Endothelial cell (in vitro differentiated cells): Measurements from ENCODE around the gene FCHSD2. TPM values are rescaled to one million over a fixed set of nuclear protein-coding genes. Genes with fewer than 3 reads are reported as not detected.

Source experiments
- DNase-seq: peaks from one replicate; pipeline ENCODE4 v3.0.0; 2021; ENCODE audit warnings: low spot score
- H3K27ac Mint-ChIP-seq: one replicate; pipeline ENCODE4 v1.8.0; 2021; ENCODE audit warnings: mixed read lengths, inconsistent platforms; ENCODE audit not compliant: unreplicated experiment
- H3K27me3 Mint-ChIP-seq: one replicate; pipeline ENCODE4 v1.8.0; 2021; ENCODE audit warnings: mild to moderate bottlenecking, moderate library complexity, mixed read lengths, inconsistent platforms; ENCODE audit not compliant: unreplicated experiment
- H3K36me3 Mint-ChIP-seq: one replicate; pipeline ENCODE4 v1.8.0; 2021; ENCODE audit warnings: mild to moderate bottlenecking, low read depth, mixed read lengths, inconsistent platforms; ENCODE audit not compliant: unreplicated experiment
- H3K4me1 Mint-ChIP-seq: one replicate; pipeline ENCODE4 v1.8.0; 2021; ENCODE audit warnings: mild to moderate bottlenecking, mixed read lengths, inconsistent platforms; ENCODE audit not compliant: unreplicated experiment
- H3K4me3 Mint-ChIP-seq: one replicate; pipeline ENCODE4 v1.8.0; 2021; ENCODE audit warnings: mild to moderate bottlenecking, mixed read lengths, inconsistent platforms; ENCODE audit not compliant: unreplicated experiment
- H3K9me3 Mint-ChIP-seq: one replicate; pipeline ENCODE4 v1.8.0; 2021; ENCODE audit warnings: mixed read lengths, inconsistent platforms; ENCODE audit not compliant: unreplicated experiment
- total RNA-seq: library from RNA; stranded (reverse); fragmentation: NEBNext Ultra II Directional; extraction: Animal tissue kit (Norgen Biotek cat#: 25700); gene quantifications from one replicate; pipeline ENCODE4 v1.2.1, GENCODE V29; 2021; ENCODE audit not compliant: unreplicated experiment
- TF ChIP-seq, protein P1 (sequence below): fragments of 200-600 bp; sonication (generic); IDR thresholded peaks from one replicate; pipeline ENCODE4 v1.5.0; 2021; ENCODE audit warnings: antibody characterized with exemption; ENCODE audit not compliant: unreplicated experiment

The FCHSD2 gene
- total RNA-seq, 1 donor from 2014 or later: 45.3 TPM

DNA sequence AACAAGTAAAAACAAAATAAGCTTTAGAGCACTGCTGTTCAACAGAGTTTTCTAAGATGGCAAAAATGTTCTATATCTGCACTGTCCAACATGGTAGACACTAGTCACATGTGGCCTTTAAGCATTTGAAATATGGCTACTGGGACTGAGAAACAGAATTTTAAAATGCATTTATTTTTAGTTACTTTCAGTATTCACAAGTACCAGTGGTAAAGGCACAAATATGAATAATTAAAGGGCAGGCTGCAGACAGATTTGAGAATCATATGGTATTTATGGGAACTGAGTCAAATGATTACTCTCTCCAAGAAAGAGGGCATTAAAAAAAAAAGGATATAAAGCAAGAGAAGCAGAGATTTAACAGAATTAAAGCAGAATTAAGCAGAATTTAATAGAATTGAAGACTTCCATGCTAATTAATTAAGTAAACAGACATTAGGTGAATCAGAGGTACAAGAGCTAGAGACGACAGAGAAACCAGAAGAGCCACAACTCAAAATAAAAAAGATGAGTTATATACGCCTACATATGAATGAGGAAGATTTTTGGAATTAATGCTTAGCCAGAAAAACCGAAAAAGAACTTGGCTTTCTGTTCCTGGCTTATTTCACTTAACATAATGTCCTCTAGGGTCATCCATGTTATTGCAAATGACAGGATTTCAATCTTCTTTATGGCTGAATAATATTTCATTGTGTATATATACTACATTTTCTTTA is 167.5 kb downstream of the FCHSD2 start:
- H3K4me1 Mint-ChIP-seq: no peaks in the 10 kb centered on the region
- no peak for DNase-seq
- peaks cover 46% of the 10 kb centered on the region for H3K36me3 Mint-ChIP-seq
- TF ChIP-seq, protein P1, sequence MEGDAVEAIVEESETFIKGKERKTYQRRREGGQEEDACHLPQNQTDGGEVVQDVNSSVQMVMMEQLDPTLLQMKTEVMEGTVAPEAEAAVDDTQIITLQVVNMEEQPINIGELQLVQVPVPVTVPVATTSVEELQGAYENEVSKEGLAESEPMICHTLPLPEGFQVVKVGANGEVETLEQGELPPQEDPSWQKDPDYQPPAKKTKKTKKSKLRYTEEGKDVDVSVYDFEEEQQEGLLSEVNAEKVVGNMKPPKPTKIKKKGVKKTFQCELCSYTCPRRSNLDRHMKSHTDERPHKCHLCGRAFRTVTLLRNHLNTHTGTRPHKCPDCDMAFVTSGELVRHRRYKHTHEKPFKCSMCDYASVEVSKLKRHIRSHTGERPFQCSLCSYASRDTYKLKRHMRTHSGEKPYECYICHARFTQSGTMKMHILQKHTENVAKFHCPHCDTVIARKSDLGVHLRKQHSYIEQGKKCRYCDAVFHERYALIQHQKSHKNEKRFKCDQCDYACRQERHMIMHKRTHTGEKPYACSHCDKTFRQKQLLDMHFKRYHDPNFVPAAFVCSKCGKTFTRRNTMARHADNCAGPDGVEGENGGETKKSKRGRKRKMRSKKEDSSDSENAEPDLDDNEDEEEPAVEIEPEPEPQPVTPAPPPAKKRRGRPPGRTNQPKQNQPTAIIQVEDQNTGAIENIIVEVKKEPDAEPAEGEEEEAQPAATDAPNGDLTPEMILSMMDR: no peak
- H3K4me3 Mint-ChIP-seq: no peak overlapping the region
- H3K27ac Mint-ChIP-seq: no peak overlapping the region
- H3K27me3 Mint-ChIP-seq: peaks cover 2% of the 10 kb centered on the region
- no peaks in the 10 kb centered on the region for H3K9me3 Mint-ChIP-seq

DNA sequence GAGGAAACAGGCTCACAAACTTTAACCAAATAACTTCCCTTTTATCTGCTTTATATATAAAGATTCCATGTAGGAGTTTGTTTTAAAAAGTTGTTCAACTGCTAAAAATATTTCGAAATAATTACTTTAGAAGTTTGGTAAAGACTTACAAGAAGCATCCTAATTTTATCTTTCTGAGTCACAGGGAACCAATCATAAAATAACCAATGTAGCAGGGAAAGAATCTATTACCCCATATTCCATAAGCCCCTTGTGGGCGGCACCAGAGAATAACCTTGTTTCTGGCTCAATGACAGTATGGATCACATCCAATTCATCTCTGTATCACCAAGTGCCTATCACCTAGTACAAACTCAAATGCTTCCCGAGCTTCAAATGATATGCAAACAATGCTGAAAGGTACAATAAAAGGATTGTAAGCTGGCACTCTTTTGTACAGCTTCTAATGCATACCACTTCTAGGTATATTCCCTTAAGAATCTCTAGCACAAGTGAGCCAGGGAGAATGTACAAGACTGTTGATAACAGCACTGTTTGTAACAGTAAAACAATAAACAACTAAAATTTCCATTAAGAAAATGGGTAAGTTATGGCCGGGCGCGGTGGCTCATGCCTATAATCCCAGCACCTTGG is 169.5 kb downstream of the FCHSD2 start:
- H3K9me3 Mint-ChIP-seq: no peaks in the 10 kb centered on the region
- no peaks in the 10 kb centered on the region for H3K4me1 Mint-ChIP-seq
- DNase-seq: no peak
- H3K27ac Mint-ChIP-seq: no peak overlapping the region
- peaks cover 41% of the 10 kb centered on the region for H3K36me3 Mint-ChIP-seq
- H3K27me3 Mint-ChIP-seq: peaks cover 2% of the 10 kb centered on the region
- TF ChIP-seq, protein P1: no peak
- no peak overlapping the region for H3K4me3 Mint-ChIP-seq

DNA sequence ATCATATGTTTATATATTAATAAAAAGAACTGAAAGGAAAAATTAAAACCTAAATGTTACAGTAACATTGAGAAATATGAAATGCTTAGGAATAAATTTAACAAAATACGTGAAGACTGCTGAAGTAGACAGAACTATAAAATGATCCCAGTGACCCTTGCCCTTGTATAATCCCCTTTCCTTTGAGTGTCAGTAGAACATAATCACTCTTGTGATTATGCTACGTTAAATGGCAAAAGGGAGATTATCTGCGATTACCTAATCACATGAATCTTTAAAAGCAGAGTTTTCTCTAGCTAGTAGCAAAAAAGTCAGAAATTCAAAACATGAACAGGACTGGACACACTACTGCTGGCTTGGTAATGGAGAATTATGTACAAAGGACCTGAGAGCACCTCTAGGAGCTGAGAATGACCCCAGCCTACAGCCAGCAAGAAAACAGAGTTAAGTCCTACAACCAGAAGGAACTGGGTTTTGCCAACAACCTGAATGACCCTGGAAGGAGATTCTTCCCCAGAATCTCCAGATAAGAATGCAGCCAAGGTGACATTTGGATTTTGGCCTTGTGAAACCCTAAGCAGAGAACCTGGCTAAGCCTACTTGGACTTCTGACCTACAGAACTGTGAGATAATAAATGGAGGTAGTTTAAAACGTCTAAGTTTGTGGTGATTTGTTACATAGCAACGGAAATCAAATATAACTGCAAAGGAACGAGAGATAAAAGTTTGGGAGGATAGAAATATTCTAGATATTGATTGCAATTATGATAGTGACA is 170.7 kb downstream of the FCHSD2 start:
- Mint-ChIP-seq H3K27ac (no peak overlapping the region), H3K4me1 (no peaks in the 10 kb centered on the region), H3K36me3 (peaks cover 34% of the 10 kb centered on the region), H3K9me3 (no peaks in the 10 kb centered on the region), H3K4me3 (no peak overlapping the region), H3K27me3 (peaks cover 2% of the 10 kb centered on the region)
- TF ChIP-seq, protein P1: no peak
- no peak for DNase-seq

DNA sequence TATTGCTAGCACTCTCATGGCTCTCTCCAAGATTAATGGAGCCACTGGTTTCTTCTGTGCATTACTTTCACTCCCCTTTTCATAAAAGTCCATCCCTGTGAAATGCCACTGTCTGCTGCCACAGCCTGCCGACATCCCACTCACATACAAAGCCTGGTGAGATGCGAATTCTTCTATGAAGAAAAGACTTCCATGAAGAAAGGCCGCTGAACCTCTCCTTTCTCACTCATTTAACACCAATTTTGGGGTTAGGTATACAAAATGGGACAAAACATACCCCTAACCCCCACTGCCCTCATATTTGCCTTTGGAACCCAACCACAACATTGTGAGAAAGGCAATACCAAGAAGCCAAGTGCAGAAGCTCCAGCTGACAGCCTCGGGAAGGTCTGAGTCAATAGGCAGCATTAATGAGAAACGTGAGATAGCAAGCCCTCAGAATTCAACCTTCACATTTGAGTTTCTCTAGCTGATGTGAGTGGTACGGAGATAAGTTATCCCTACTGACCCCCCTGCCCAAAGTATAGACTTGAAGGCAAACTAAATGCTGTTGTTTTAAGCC is 171.5 kb downstream of the FCHSD2 start:
- peaks cover 30% of the 10 kb centered on the region for H3K36me3 Mint-ChIP-seq
- H3K4me3 Mint-ChIP-seq: no peak overlapping the region
- TF ChIP-seq, protein P1: no peak
- H3K27me3 Mint-ChIP-seq: peaks cover 2% of the 10 kb centered on the region
- H3K9me3 Mint-ChIP-seq: no peaks in the 10 kb centered on the region
- peaks cover 3% of the 10 kb centered on the region for H3K4me1 Mint-ChIP-seq
- no peak for DNase-seq
- H3K27ac Mint-ChIP-seq: no peak overlapping the region
